ENCODE measurements around the gene CD96.
"Not testable (repeated sequence)": the region's sequence is repeated elsewhere in the genome, so short reads cannot be mapped to it uniquely, and the experiment has no call there.

CD96 gene

GRCh38 chr3:111541911-111542483 is at the start of gene CD96:
Gene CD96 (plus strand): TSS chr3:111542197. CDS start chr3:111542249, 52 bp downstream.
- no peak for DNase-seq

- no peak for DNase-seq
These were observed 48.7 kb upstream of the CD96 start for GRCh38 chr3:111493276-111493675.

GRCh38 chr3:111496894-111497559 is 45.0 kb upstream of the CD96 start:
- no peak for DNase-seq

GRCh38 chr3:111498022-111498421 is 44.0 kb upstream of the CD96 start:
- no peak for DNase-seq

GRCh38 chr3:111506435-111506834 is 35.6 kb upstream of the CD96 start:
- DNase-seq = no peak

- DNase-seq = no peak
These were observed 32.7 kb upstream of the CD96 start for GRCh38 chr3:111509308-111509707.

GRCh38 chr3:111517801-111518200 is 24.2 kb upstream of the CD96 start:
- no peak for DNase-seq

- DNase-seq = no peak
These were observed 22.7 kb upstream of the CD96 start for GRCh38 chr3:111519178-111519855.

GRCh38 chr3:111521891-111522290 is 20.1 kb upstream of the CD96 start:
- no peak for DNase-seq

GRCh38 chr3:111524486-111524885 is 17.5 kb upstream of the CD96 start:
- DNase-seq = not testable (repeated sequence)

- no peak for DNase-seq
These were observed 10.6 kb upstream of the CD96 start for GRCh38 chr3:111531446-111531845.

- no peak for DNase-seq
These were observed 7.3 kb upstream of the CD96 start for GRCh38 chr3:111534701-111535100.

GRCh38 chr3:111538111-111538510 is 3.9 kb upstream of the CD96 start:
- DNase-seq = no peak

GRCh38 chr3:111538681-111539083 is 3.3 kb upstream of the CD96 start:
- peak; percentile 24 for DNase-seq

- DNase-seq = peak; percentile 81
These were observed 2.4 kb upstream of the CD96 start for GRCh38 chr3:111539351-111540331.

- no peak for DNase-seq
These were observed 606 bp upstream of the CD96 start for GRCh38 chr3:111541391-111541790.

- DNase-seq = no peak
These were observed 759 bp downstream of the CD96 start for GRCh38 chr3:111542611-111543300.

- no peak for DNase-seq
These were observed 3.4 kb downstream of the CD96 start for GRCh38 chr3:111545349-111545748.

GRCh38 chr3:111547631-111548030 is 5.6 kb downstream of the CD96 start:
- no peak for DNase-seq

GRCh38 chr3:111548092-111548491 is 6.1 kb downstream of the CD96 start:
- no peak for DNase-seq

GRCh38 chr3:111548756-111549155 is 6.8 kb downstream of the CD96 start:
- DNase-seq = no peak

- DNase-seq = not testable (repeated sequence)
These were observed 19.9 kb downstream of the CD96 start for GRCh38 chr3:111561902-111562301.

Data from kidney glomerular epithelial cell (primary cell).